HepG2 (cell line): ENCODE results near the gene HSD11B1L. TPM values are rescaled to one million over a fixed set of nuclear protein-coding genes. Genes with fewer than 3 reads are reported as not detected.

ENCODE experiments used
- GATAD1 ChIP-seq: IDR thresholded peaks from 2 replicates; pipeline ENCODE4 v1.6.1; 2016; ENCODE audit warnings: missing genetic modification reagents, missing compliant biosample characterization
- HOMEZ ChIP-seq: IDR thresholded peaks from 2 replicates; pipeline ENCODE4 v1.6.1; 2016; ENCODE audit warnings: low read depth
- MIXL1 ChIP-seq: IDR thresholded peaks from 2 replicates; pipeline ENCODE4 v1.6.1; 2016
- NR2C2 ChIP-seq: sonication (generic); formaldehyde crosslinking; IDR thresholded peaks from 2 replicates; pipeline ENCODE4 v1.4.0; 2020; ENCODE audit warnings: missing genetic modification reagents, mild to moderate bottlenecking, moderate library complexity, borderline replicate concordance
- POLR2G ChIP-seq: fragments of 200-400 bp; formaldehyde crosslinking; IDR thresholded peaks from 2 replicates; pipeline ENCODE4 v1.6.1; 2018; ENCODE audit warnings: mild to moderate bottlenecking, low read depth, low read length, moderate library complexity
- RELA ChIP-seq: sonication (generic); formaldehyde crosslinking; IDR thresholded peaks from 2 replicates; pipeline ENCODE4 v1.4.0; 2020; ENCODE audit warnings: missing genetic modification reagents
- REST ChIP-seq, 2 experiments: IDR thresholded peaks; 2 replicates each; pipeline ENCODE4 v1.6.1; 2011 to 2012; ENCODE audit warnings: low read length in 2 of 2, borderline replicate concordance in 1 of 2, low read depth in 1 of 2, mild to moderate bottlenecking in 1 of 2, moderate library complexity in 1 of 2
- SNAPC2 ChIP-seq: sonication (generic); formaldehyde crosslinking; IDR thresholded peaks from 2 replicates; pipeline ENCODE4 v1.8.1; 2022; ENCODE audit warnings: mild to moderate bottlenecking, missing genetic modification reagents
- TEAD2 ChIP-seq: sonication (generic); formaldehyde crosslinking; IDR thresholded peaks from 2 replicates; pipeline ENCODE4 v1.9.0; 2021; ENCODE audit warnings: missing genetic modification reagents
- ZNF605 ChIP-seq: sonication (generic); formaldehyde crosslinking; IDR thresholded peaks from 2 replicates; pipeline ENCODE4 v1.8.0; 2022; ENCODE audit warnings: mild to moderate bottlenecking, missing genetic modification reagents
- ZNF747 ChIP-seq: sonication (generic); formaldehyde crosslinking; IDR thresholded peaks from 2 replicates; pipeline ENCODE4 v1.8.1; 2023; ENCODE audit warnings: missing genetic modification reagents, mild to moderate bottlenecking, borderline replicate concordance
- ZNF766 ChIP-seq: sonication (generic); formaldehyde crosslinking; IDR thresholded peaks from 2 replicates; pipeline ENCODE4 v1.5.0; 2020; ENCODE audit warnings: missing genetic modification reagents, borderline replicate concordance
- ZSCAN9 ChIP-seq: IDR thresholded peaks from 2 replicates; pipeline ENCODE4 v1.6.1; 2016; ENCODE audit warnings: borderline replicate concordance
- polyA plus RNA-seq, 8 experiments: library from polyadenylated mRNA; depleted of rRNA in 3 of 8; stranded (reverse) in 7 of 8; unstranded in 1 of 8; fragments of >200 nt; fragmentation: Illumina TruSeq in 4 of 8; extraction: Trizol in 4 of 8; gene quantifications; 2 replicates each; pipeline versions ENCODE4 v1.2.1 to v1.2.3, GENCODE V29; 2011 to 2016; ENCODE audit warnings: low read depth in 4 of 8, missing spikeins in 1 of 8, mixed read lengths in 1 of 8; ENCODE audit not compliant: insufficient read depth in 1 of 8
- total RNA-seq, 5 experiments: library from RNA; depleted of rRNA; stranded (reverse); fragments of >200 nt; fragmentation: Illumina TruSeq; extraction: Trizol; gene quantifications; 2 replicates each; pipeline ENCODE4 v1.2.3, GENCODE V29; 2016; ENCODE audit warnings: low read depth in 1 of 5
- TF ChIP-seq, protein P1 (sequence below): sonication (generic); formaldehyde crosslinking; IDR thresholded peaks from 2 replicates; pipeline ENCODE4 v1.8.0; 2022; ENCODE audit warnings: missing genetic modification reagents, mild to moderate bottlenecking, moderate library complexity, borderline replicate concordance

The HSD11B1L gene
- total and polyA plus RNA-seq, 2 of the 13 experiments (the other 11 are each of a cell fraction or from before 2014, with no cell fraction given): 2.8 to 3.9 TPM

GRCh38 chr19:5690125-5690954 lies 9.5 kb downstream of the HSD11B1L start, which contains the start of gene RPL36 (continued):
- TF ChIP-seq POLR2G: peak; percentile 99
- TF ChIP-seq ZNF747: 0 out of 2 replicates have a peak, but pooled peaks have one; percentile 61
- peak; percentile 71; the same call in 1 of the 2 replicates for TF ChIP-seq TEAD2 (CRISPR knock-in tag)
- TF ChIP-seq RELA (CRISPR knock-in tag): peak; percentile 81; the same call in 1 of the 2 replicates
- TF ChIP-seq ZSCAN9 (CRISPR knock-in tag): peak; percentile 91
- TF ChIP-seq, protein P1, sequence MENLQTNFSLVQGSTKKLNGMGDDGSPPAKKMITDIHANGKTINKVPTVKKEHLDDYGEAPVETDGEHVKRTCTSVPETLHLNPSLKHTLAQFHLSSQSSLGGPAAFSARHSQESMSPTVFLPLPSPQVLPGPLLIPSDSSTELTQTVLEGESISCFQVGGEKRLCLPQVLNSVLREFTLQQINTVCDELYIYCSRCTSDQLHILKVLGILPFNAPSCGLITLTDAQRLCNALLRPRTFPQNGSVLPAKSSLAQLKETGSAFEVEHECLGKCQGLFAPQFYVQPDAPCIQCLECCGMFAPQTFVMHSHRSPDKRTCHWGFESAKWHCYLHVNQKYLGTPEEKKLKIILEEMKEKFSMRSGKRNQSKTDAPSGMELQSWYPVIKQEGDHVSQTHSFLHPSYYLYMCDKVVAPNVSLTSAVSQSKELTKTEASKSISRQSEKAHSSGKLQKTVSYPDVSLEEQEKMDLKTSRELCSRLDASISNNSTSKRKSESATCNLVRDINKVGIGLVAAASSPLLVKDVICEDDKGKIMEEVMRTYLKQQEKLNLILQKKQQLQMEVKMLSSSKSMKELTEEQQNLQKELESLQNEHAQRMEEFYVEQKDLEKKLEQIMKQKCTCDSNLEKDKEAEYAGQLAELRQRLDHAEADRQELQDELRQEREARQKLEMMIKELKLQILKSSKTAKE (CRISPR knock-in tag): peak; percentile 28; the same call in 1 of the 2 replicates
- TF ChIP-seq GATAD1 (CRISPR knock-in tag): peak; percentile 87
- no peak for TF ChIP-seq MIXL1 (CRISPR knock-in tag)
- TF ChIP-seq NR2C2 (CRISPR knock-in tag): peak; percentile 67
- TF ChIP-seq REST (IDR thresholded peaks at IDR 0.05; ENCODE audit: borderline replicate concordance in 1 of 2, low read depth in 1 of 2, low read length in 2 of 2): peak in 1 of 2 experiments; percentile 75; a peak in 1 of 4 replicates
- TF ChIP-seq ZNF605 (CRISPR knock-in tag): peak; percentile 89
- TF ChIP-seq SNAPC2 (CRISPR knock-in tag): no peak
- no peak for TF ChIP-seq HOMEZ
- TF ChIP-seq ZNF766 (CRISPR knock-in tag): peak; percentile 88; the same call in 1 of the 2 replicates
